GM12891 (cell line): Measurements from ENCODE around the gene ADPRH.
"Not testable (repeated sequence)": the region's sequence is repeated elsewhere in the genome, so short reads cannot be mapped to it uniquely, and the experiment has no call there.

Source experiments
- POLR2A ChIP-seq: IDR thresholded peaks from 2 replicates; pipeline ENCODE4 v1.6.1; 2011; ENCODE audit warnings: low read depth, low read length, control low read depth
- POLR2AphosphoS5 ChIP-seq: IDR thresholded peaks from 2 replicates; pipeline ENCODE4 v1.6.1; 2011; ENCODE audit warnings: low read depth, low read length, control low read depth
- POU2F2 ChIP-seq: IDR thresholded peaks from 2 replicates; pipeline ENCODE4 v1.6.1; 2011; ENCODE audit warnings: low read depth, mild to moderate bottlenecking, control low read depth, low read length, moderate library complexity
- TAF1 ChIP-seq: IDR thresholded peaks from 2 replicates; pipeline ENCODE4 v1.6.1; 2011; ENCODE audit warnings: low read depth, low read length, control low read depth

DNA sequence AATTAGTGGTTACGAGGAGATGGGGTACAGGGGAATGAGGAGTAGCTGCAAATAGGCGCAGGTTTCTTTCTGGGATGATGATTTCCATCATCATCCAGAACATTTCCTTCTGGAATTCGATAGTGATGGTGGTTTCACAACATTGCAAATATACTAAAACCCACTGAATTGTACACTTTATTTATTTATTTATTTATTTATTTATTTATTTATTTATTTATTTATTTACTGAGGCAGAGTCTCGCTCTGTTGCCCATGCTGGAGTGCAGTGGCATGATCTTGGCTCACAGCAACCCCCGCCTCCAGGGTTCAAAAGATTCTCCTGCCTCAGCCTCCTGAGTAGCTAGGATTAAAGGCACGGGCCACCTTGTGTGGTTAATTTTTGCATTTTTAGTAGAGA, 26.4 kb upstream of the ADPRH start:
- not testable (repeated sequence) for TF ChIP-seq POLR2AphosphoS5, POLR2A, TAF1, POU2F2
